ENCODE results near the gene IL1B.

- TF ChIP-seq CTCF (IDR thresholded peaks at IDR 0.05; ENCODE audit: low read depth, low read length, missing input control), result no peak
- peak; percentile 89 for TF ChIP-seq SP1 (IDR thresholded peaks at IDR 0.05)
- TF ChIP-seq REST (IDR thresholded peaks at IDR 0.05), result peak; percentile 66
- TF ChIP-seq YY1 (IDR thresholded peaks at IDR 0.05), result peak; percentile 96
- TF ChIP-seq NR2F2 (IDR thresholded peaks at IDR 0.05), result peak; percentile 96
Measured at GRCh38 chr2:112818094-112818902, 18.3 kb downstream of the IL1B start.
